Measurements from ENCODE around the gene DCAF12. TPM values are rescaled to one million over a fixed set of nuclear protein-coding genes. Genes with fewer than 3 reads are reported as not detected.
"Not testable (repeated sequence)": the region's sequence is repeated elsewhere in the genome, so short reads cannot be mapped to it uniquely, and the experiment has no call there.

DCAF12 gene
- total RNA-seq, 1 donor = 21.3 TPM

DNA sequence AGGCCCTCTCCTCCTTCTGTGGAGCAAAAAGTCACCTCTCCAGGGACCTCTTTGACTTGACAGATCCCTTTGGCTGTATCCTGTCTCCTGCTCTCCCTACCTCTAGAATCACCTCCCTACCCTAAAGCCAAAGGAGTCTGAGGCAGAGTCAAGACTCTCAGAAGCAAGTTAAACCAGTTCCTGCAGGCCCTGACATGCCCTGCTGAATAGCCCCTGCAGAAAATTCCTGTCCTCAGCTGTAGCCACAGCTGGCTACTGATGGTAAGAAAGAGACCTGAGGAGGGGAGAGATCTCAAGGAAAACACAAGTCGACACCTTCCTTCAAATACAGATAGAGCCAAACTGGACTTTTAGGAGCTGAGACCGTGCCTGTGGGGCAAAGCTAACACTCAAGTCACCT lies 54.1 kb downstream of the DCAF12 start:
- DNase-seq (ENCODE audit: low read depth in 2 of 3, low spot score in 2 of 3) = no peak

DNA sequence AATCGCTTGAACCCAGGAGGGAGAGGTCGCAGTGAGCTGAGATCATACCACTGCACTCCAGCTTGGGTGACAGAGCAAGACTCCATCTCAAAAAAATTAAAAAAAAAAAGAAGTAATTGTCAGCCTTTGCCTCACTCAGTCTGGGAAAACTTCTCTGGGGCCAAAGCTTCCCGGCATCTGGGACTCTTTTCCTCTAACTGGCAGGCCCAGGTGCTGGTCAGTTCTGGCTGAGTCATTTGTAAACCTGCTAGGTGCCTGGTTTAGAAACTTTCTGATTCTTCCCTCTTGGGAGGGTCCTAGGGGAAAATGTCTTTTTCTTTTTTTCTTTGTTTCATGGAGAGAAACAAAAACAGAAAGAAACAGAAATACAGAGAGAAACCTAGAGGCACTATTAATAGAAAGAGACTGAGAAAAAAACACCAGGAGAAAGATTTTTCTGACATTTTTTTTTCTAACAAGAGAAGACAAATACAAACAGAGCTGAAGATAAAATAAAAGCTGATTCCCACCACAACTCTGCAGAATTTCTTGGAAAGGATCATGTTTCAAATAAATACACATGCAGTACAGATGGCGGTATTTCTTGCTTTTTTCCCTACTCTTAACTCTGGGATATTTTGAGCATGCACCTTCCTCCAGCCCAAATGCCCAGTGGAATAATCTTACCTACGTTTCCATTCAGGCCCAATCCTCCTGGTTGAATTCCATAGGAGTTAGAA lies 55.7 kb downstream of the DCAF12 start:
- no peak for DNase-seq (ENCODE audit: low read depth in 2 of 3, low spot score in 2 of 3)

DNA sequence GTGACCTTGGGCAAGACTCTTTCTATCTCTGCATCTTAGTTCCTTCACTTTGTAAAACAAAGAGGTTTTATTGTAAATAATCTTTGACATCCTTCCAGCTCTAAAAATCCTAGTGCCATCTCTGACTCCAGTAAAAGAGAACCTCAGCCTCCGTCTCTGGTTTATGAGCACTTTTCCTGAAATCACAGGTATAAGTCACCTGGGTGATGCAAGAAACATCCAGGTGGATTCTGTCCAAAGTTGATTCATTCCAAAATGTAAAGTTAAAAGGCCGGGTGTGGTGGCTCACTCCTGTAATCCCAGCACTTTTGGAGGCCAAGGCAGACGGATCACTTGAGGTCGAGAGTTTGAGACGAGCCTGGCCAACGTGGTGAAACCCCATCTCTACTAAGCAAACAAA lies 56.7 kb downstream of the DCAF12 start:
- DNase-seq (ENCODE audit: low read depth in 2 of 3, low spot score in 2 of 3) = no peak

DNA sequence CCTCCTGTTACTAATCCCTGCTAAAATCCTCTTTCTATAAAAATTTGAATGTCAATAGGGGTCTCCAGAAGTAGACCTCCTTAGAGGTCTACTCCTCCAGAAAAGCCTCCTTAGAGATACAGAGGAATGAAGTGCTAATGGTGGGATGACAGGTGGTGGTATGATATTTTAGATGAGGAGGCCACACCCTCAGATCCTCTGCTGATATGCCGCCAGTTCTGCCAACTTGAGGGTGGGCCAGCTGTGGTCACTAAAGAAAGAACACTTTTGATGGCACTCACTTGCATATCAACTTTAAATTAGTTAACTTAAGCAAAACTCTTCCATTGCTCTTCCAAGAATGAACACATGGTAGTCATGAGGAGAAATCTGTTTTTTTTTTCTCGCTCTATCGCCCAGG lies 61.0 kb downstream of the DCAF12 start:
- DNase-seq (ENCODE audit: low read depth in 2 of 3, low spot score in 2 of 3) = no peak

DNA sequence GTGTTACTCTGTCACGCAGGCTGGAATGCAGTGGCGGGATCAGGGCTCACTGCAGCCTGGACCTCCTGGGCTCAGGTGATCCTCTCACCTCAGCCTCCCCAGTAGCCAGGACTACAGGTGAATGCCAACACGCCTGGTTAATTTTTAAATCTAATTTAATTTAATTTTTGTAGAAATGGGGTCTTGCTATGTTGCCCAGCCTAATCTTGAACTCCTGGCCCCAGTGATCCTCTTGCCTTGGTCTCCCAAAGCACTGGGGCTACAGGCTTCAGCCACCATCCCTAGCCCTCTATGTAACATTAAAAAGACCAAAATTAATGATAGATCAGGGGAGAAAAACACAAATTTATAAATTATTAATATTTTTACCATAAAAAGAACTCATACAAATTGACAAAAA lies 66.5 kb downstream of the DCAF12 start:
- DNase-seq (ENCODE audit: low read depth in 2 of 3, low spot score in 2 of 3) = no peak

DNA sequence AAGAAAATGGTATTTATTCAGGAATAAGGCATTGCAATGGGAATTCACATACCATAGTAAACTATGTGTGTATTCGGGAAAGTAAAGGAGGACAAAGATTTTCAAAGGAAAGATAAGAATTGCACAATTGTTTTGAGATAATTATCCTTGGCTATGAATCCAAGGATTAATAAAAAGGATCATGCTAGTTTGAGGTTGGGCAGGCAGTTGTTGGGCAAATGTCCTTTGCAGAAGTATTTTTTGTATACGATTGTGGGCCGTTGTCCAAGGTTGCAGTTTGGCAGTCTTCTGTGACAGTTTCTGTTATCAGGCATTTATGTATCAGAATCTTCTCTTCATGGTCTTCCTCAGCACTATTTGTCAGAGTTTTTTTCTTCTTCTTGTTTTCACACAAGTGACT lies 67.2 kb downstream of the DCAF12 start:
- DNase-seq (ENCODE audit: low read depth in 2 of 3, low spot score in 2 of 3) = no peak

DNA sequence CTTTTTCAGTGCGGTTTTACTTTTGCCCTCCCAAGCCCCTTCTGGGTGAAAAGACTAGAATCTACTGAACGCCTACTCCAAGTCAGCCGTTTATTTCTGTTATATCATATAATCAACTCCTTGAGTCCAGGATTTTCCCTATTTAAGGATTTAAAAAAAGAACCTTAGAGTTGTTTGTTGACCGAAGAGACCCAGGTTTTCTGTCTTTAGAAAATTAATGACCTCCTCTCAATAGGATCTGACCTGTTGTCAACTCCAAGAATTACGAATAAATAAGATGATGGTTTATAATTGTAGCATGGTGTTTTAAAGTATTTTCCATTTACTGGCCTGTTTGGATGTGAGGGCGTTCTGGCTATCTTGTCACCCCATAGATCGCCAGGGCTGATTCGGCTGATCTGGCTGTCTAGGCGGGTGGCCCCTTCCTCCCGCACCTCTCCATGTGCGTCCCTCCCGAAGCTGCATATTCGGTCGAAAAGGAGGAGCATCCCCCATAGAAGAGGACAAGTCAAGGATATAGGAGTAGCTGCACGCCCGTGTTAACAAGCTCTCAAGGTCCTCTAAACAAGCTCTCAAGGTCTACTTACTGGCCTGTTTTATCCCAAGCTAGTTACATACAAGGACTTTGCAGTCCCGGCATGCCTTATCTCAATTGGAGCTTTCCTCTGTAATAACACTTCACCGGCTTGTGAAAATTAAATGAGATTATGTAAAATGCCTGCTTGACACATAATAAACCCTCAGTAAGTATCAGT lies 76.7 kb downstream of the DCAF12 start:
- DNase-seq (ENCODE audit: low read depth in 2 of 3, low spot score in 2 of 3) = peak in 1 of 3 donors; percentile 0

DNA sequence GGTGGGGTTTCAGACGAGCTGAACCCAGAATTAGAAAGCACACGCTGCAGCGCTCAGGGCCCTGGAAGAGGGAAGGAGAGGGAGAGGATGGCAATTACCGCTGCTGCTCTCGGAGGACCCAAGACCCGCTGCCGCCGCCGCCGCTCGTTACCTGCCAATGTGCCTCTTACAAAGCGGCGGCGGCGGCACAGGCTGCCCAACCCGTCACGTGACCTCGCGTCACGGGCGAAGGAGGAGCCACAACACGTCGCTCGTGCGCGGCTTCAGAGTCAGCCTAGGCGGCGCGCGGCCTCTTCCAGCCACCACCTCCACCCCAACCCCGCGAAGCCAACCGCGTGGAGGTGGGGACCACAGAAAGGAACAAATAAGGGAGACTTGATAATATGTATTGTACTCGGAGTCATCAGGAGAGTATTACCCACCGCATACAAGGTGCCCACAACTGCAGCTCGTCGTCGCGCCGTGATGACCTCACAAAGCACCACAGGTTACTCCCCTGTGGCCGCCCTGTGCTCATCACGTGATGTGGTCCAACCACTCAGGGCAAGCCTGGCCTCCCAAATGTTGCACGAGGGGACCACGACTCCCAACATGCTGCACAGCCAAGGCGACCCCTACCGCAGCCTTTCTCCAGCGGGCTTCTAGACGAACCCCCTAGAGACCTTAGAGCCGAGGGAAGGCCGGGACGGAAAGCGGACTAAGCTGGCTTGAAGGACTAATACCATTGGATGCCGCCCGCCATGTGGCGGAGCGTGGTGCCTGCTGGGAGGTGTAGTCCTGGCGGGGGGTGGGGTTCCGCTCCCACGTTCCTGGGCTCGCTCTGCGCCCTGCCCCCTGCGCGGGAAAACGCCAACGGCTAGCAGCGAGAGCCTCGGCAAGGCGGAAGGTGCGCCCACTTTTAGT lies 77.5 kb downstream of the DCAF12 start, which contains the start of gene UBAP2:
UBAP2 (minus strand) TSS at position 161 of the 903 bp plus-strand sequence. CDS start 31,739 bp downstream, outside the sequence.
- peak; percentile 98 for DNase-seq (ENCODE audit: low read depth in 2 of 3, low spot score in 2 of 3)

DNA sequence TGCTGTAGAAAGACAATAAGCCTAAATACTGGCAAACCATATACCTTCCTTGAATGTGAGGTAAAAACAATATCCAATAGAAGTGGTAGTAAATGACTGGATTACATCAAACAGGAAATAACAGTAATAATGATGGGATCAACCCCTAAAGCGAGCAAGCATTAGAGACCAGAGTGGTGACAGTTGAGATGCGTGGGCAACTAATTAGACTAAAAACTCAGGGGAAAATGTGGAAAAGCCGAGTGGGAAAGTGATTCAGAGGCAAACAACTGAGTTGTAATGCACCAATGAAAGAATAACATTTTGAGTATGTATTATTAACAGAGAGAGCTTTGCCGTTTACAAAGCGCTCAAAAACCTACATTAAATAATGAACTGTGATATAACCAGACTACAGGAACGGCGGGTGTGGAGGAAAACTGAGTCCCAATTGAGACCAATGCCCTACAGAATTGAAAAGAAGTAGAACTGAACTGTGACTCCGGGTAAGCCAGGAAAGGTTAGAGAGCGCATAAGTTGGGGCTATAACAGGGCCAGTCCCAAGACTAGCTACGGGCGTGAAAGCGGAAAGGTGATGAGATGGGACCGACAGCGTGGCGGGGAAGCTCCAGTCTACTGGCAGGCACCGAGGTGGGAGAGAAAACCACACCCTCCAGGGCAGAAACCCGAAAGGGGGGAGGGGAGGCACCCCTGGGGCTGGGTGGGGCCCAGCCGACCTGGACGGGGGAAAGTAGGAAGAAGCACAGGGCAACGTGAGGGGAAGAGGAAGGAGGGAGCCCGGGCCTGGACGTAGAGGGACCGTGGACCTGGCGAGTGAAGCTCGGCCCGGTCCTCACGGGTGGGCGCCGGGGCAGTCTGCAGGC lies 78.4 kb downstream of the DCAF12 start:
- peak in 2 of 3 donors; percentile 4 to 50 for DNase-seq (ENCODE audit: low read depth in 2 of 3, low spot score in 2 of 3)

DNA sequence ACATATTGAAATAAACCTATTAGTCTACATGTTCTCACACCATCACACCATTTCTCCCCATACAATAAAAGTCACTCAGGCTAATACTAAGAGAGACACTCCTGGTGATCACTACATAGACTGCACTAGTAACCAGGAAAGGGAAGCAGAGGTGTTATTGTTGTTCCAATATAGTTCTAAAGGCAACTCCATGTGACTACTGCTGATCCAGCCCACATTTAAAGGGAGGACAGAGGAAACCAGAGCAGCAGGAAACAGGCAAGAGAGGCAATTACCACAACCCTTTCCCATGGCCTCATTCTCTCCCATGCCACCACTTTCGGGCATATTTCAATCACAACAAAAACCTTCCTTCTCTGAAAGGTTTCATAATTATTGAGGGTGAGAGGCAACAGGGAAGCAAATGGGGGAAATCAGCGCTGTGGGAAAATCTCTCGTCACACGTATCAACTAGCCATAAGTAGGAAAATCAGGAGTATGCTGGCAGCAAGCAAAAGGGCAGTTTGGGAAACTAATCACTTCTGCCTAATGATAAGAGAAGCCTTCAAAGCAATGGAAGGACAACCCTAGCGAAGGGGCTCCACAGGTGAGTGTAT lies 79.6 kb downstream of the DCAF12 start:
- peak in 2 of 3 donors; percentile 18 to 30 for DNase-seq (ENCODE audit: low read depth in 2 of 3, low spot score in 2 of 3)

DNA sequence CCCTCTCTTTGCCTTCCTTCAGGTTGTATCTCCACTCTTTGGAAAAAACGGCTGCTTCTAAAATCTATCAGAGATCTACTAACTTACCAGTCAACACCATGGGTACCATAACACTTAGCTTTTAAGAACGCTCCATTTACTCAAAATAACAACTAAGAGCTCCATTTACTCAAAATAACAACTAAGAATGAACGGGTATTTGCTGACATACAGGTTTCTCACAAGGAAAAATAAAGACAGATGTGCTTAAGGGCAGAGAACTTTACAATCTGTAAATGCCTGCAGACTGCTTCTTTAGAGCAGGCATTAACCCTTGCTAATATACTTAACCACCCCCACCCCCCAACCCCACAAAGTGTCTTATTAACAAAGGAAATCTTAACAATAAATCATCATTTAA lies 80.6 kb downstream of the DCAF12 start:
- DNase-seq (ENCODE audit: low read depth in 2 of 3, low spot score in 2 of 3) = no peak

DNA sequence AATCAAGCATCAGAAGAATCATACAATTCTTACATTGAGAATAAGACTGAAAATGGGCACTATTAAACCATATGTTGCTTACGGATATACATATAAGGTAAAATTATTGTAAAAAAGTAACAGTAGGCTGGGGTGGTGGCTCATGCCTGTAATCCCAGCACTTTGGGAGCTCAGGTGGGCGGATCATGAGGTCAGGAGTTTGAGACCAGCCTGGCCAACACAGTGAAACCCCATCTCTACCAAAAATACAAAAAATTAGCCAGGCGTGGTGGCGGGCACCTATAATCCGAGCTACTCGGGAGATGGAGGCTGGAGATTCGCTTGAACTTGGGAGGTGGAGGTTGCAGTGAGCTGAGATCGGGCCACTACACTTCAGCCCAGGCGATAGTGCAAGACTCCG lies 84.4 kb downstream of the DCAF12 start:
- not testable (repeated sequence) for DNase-seq (ENCODE audit: low read depth in 2 of 3, low spot score in 2 of 3)

DNA sequence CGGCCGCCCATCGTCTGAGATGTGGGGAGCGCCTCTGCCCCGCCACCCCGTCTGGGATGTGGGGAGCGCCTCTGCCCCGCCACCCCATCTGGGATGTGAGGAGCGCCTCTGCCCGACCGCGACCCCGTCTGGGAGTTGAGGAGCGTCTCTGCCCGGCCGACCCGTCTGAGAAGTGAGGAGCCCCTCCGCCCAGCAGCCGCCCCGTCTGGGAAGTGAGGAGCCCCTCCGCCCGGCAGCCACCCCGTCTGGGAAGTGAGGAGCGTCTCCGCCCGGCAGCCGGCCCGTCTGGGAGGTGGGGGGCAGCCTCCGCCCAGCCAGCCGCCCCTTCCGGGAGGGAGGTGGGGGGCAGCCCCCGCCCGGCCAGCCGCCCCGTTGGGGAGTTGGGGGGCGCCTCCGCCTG lies 87.6 kb downstream of the DCAF12 start:
- not testable (repeated sequence) for DNase-seq (ENCODE audit: low read depth in 2 of 3, low spot score in 2 of 3)

DNA sequence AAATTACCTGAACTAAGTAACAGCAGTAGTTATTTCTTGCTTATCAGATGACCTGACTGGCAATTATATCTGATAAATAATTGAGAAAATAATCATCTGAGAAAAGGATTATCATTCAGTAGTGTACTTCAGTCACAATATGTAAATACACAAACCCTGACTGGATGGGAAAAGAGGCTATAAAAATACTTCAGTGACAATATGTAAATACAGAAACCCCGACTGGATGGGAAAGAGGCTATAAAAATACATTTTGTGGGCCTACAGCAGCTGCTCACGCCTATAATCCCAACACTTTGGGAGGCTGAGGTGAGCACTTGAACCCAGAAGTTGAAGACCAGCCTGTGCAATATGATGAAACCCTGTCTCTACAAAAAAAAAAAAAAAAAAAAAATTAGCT lies 88.9 kb downstream of the DCAF12 start:
- DNase-seq (ENCODE audit: low read depth in 2 of 3, low spot score in 2 of 3) = no peak

DNA sequence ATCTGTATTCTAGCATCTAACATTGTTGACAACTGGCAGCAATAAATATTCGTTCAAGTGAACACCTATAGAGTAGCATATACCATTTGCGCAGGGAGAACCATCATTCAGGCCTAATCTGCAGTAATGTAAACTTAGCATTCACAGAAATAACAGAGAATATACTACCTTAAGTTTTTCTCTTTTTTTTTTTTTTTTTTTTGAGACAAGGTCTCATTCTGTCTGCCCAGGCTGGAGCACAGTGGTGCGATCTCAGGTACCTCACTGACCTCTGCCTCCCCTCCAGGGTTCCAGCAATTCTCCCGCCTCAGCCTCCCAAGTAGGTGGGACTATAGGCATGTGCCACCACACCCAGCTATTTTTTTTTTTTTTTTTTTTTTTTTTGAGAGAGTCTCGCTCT lies 89.9 kb downstream of the DCAF12 start:
- no peak for DNase-seq (ENCODE audit: low read depth in 2 of 3, low spot score in 2 of 3)

Small RNAs within 50 kb of the gene (small RNA-seq; reads per million reads assigned to genes)
- gene RN7SKP114 = not detected

Other genes with a start within 250 kb of the DCAF12 start
- 33.7 TPM for gene UBAP2, start 77.8 kb downstream of the DCAF12 start, total RNA-seq
- 25.3 TPM for gene UBAP1, start 52.3 kb upstream of the DCAF12 start, total RNA-seq
- gene KIF24, start 202.6 kb upstream of the DCAF12 start, total RNA-seq = 2.2 TPM
- 14.3 TPM for gene NUDT2, start 202.9 kb upstream of the DCAF12 start, total RNA-seq